ENCODE measurements around the gene LARP4B. TPM values are rescaled to one million over a fixed set of nuclear protein-coding genes. Genes with fewer than 3 reads are reported as not detected.

Gene LARP4B
- total RNA-seq, 2 experiments from 2014 or later = 64.8 to 143 TPM

GRCh38 chr10:788796-789748 lies 142.4 kb downstream of the LARP4B start:
- intact Hi-C loops (cut with micrococcal nuclease; ENCODE audit: unreplicated experiment) = no loop called here
- TF ChIP-seq EZH2phosphoT487 (IDR thresholded peaks at IDR 0.05; ENCODE audit: borderline replicate concordance, low read depth, low read length) (no peak), CTCF (conservative IDR thresholded peaks at IDR 0.05; ENCODE audit: low read length) (0 out of 2 replicates have a peak, but pooled peaks have one; percentile 33)
- H3K4me2 ChIP-seq (ENCODE audit: low read length) = no peak overlapping the region; the same call in 1 of the 2 replicates
- no peaks in the 10 kb centered on the region for H3K4me1 ChIP-seq (ENCODE audit: insufficient read depth, low read length, poor library complexity, severe bottlenecking)
- POLR2A ChIA-PET = no interaction called here
- no peak for DNase-seq (ENCODE audit: low spot score)
- no TSS peak for BruUV-seq (replicated peaks)
- CTCF ChIA-PET (ENCODE audit: unreplicated experiment) = no interaction called here
- no peak overlapping the region for H2AFZ ChIP-seq (ENCODE audit: low read length)
- no peaks in the 10 kb centered on the region for H3K9me2 ChIP-seq (ENCODE audit: insufficient read depth, low read length)
- H3K9me3 ChIP-seq (ENCODE audit: low read length) = no peaks in the 10 kb centered on the region
- H4K20me1 ChIP-seq (ENCODE audit: insufficient read depth, low read length) = no peaks in the 10 kb centered on the region
- peaks cover under 1% of the 10 kb centered on the region; the same call in 1 of the 2 replicates for H3K36me3 ChIP-seq (ENCODE audit: insufficient read depth, low read length)
- H3K4me3 ChIP-seq (ENCODE audit: low read depth, low read length, poor library complexity, severe bottlenecking) = no peak overlapping the region
- H3K79me2 ChIP-seq (ENCODE audit: insufficient read depth, low read depth, low read length) = no peaks in the 10 kb centered on the region
- no peak overlapping the region for H3K27ac ChIP-seq (ENCODE audit: low read depth, low read length, poor library complexity, severe bottlenecking)

- H3K9me3 ChIP-seq (ENCODE audit: low read length) = no peaks in the 10 kb centered on the region
- no peaks in the 10 kb centered on the region for H3K36me3 ChIP-seq (ENCODE audit: insufficient read depth, low read length)
- CTCF ChIA-PET (ENCODE audit: unreplicated experiment) = no interaction called here
- no peaks in the 10 kb centered on the region for H3K9me2 ChIP-seq (ENCODE audit: insufficient read depth, low read length)
- no peaks in the 10 kb centered on the region for H3K4me1 ChIP-seq (ENCODE audit: insufficient read depth, low read length, poor library complexity, severe bottlenecking)
- no peak for DNase-seq (ENCODE audit: low spot score)
- POLR2A ChIA-PET = interaction anchor here (0.6 kb wide), 1 partner anchor 57 kb away, joined by 3 read pairs; no protein-coding TSS in a partner anchor
- intact Hi-C loops (cut with micrococcal nuclease; ENCODE audit: unreplicated experiment) = no loop called here
- no peak overlapping the region for H3K27ac ChIP-seq (ENCODE audit: low read depth, low read length, poor library complexity, severe bottlenecking)
- no peak overlapping the region for H3K4me2 ChIP-seq (ENCODE audit: low read length)
- no peaks in the 10 kb centered on the region for H3K79me2 ChIP-seq (ENCODE audit: insufficient read depth, low read depth, low read length)
- H4K20me1 ChIP-seq (ENCODE audit: insufficient read depth, low read length) = no peaks in the 10 kb centered on the region
- H2AFZ ChIP-seq (ENCODE audit: low read length) = no peak overlapping the region
- no peak for TF ChIP-seq EZH2phosphoT487 (IDR thresholded peaks at IDR 0.05; ENCODE audit: borderline replicate concordance, low read depth, low read length)
- no peak for TF ChIP-seq CTCF (conservative IDR thresholded peaks at IDR 0.05; ENCODE audit: low read length)
- no peak overlapping the region for H3K4me3 ChIP-seq (ENCODE audit: low read depth, low read length, poor library complexity, severe bottlenecking)
- BruUV-seq (replicated peaks) = no TSS peak
Measured at GRCh38 chr10:787933-788651, 143.4 kb downstream of the LARP4B start.

All from OCI-LY7 (cell line).